HepG2 (cell line): ENCODE measurements around the gene CLCNKA. TPM values are rescaled to one million over a fixed set of nuclear protein-coding genes. Genes with fewer than 3 reads are reported as not detected.

Experiments used
- ATAC-seq: fragments of 200-7000 bp; cut with Tn5 transposase; 3 replicates; pipeline ENCODE4 v1.9.1; 2020; ENCODE audit warnings: mild to moderate bottlenecking, moderate library complexity
- BruUV-seq: library from RNA; stranded (reverse); fragments of 400-500 nt; replicated peaks from 2 replicates; lab custom pipeline; 2021; lab: Mats Ljungman, UMichigan
- CTCF ChIA-PET: fragments of 300-600 bp; formaldehyde crosslinking; extraction: SDS; loops from one replicate; lab custom pipeline; 2021; ENCODE audit warnings: low total read pairs, inconsistent platforms, low intra/inter-chr PET ratio; lab: Yijun Ruan, JAX
- POLR2A ChIA-PET: fragments of 350-600 bp; sonication (Branson Sonifier 250); formaldehyde crosslinking; loops from one replicate; lab custom pipeline; 2020; ENCODE audit warnings: antibody characterized with exemption, inconsistent platforms; lab: Yijun Ruan, JAX
- DNase-seq: peaks from one replicate; pipeline ENCODE4 v3.0.0-alpha.2; 2015; ENCODE audit warnings: low spot score
- FAIRE-seq: peaks from 3 replicates; lab custom pipeline; 2011; peaks lifted over from hg19 to GRCh38; lab: Jason Lieb, UNC
- H2AFZ ChIP-seq: one replicate; pipeline ENCODE4 v1.6.1; 2011; ENCODE audit warnings: low read length, inconsistent platforms
- H3K27ac ChIP-seq: fragments of 300-600 bp; 3 replicates; pipeline ENCODE4 v1.8.0; 2011; ENCODE audit warnings: mixed run types, mild to moderate bottlenecking, mixed read lengths, low read length, inconsistent platforms; ENCODE audit not compliant: insufficient read depth; ENCODE audit errors: extremely low read length
- H3K27me3 ChIP-seq, 2 experiments: fragments of 200-600 bp in 1 of 2; 2 replicates in 1 of 2; 3 replicates in 1 of 2; pipeline versions ENCODE4 v1.6.0 to v1.8.0; 2011; ENCODE audit warnings: low read length in 2 of 2, mild to moderate bottlenecking in 2 of 2, moderate library complexity in 2 of 2, inconsistent platforms in 1 of 2; ENCODE audit not compliant: insufficient read depth in 2 of 2, control insufficient read depth in 1 of 2
- H3K36me3 ChIP-seq, 2 experiments: fragments of 200-600 bp in 1 of 2; replicated peaks in 1 of 2; 2 replicates in 1 of 2; 3 replicates in 1 of 2; pipeline versions ENCODE4 v1.5.1 to v1.8.0; 2011; ENCODE audit warnings: low read length in 2 of 2, inconsistent platforms in 1 of 2; ENCODE audit not compliant: insufficient read depth in 2 of 2, control insufficient read depth in 1 of 2
- H3K4me1 ChIP-seq: 2 replicates; pipeline ENCODE4 v1.5.1; 2012; ENCODE audit warnings: low read length, inconsistent platforms; ENCODE audit not compliant: insufficient read depth
- H3K4me2 ChIP-seq: 2 replicates; pipeline ENCODE4 v1.6.0; 2011; ENCODE audit warnings: low read depth, low read length, inconsistent platforms
- H3K4me3 ChIP-seq, 3 experiments: fragments of 200-600 bp in 1 of 3; sonication (generic), shearing (Covaris generic) in 1 of 3; replicated peaks in 1 of 3; 2 replicates each; pipeline ENCODE4 v1.5.1; 2011 to 2016; ENCODE audit warnings: low read length in 3 of 3, inconsistent platforms in 2 of 3, low read depth in 2 of 3, mild to moderate bottlenecking in 2 of 3, control low read depth in 1 of 3, mixed read lengths in 1 of 3; ENCODE audit not compliant: insufficient read depth in 1 of 3
- H3K79me2 ChIP-seq: one replicate; pipeline ENCODE4 v1.6.1; 2011; ENCODE audit warnings: low read length, inconsistent platforms; ENCODE audit not compliant: insufficient read depth
- H3K9ac ChIP-seq: 2 replicates; pipeline ENCODE4 v1.6.0; 2011; ENCODE audit warnings: mild to moderate bottlenecking, low read depth, low read length, inconsistent platforms; ENCODE audit not compliant: insufficient read depth
- H3K9me3 ChIP-seq: 2 replicates; pipeline ENCODE4 v1.5.1; 2012; ENCODE audit warnings: mild to moderate bottlenecking, low read length
- H4K20me1 ChIP-seq: 2 replicates; pipeline ENCODE4 v1.6.0; 2011; ENCODE audit warnings: inconsistent platforms, mild to moderate bottlenecking, low read length, moderate library complexity; ENCODE audit not compliant: insufficient read depth
- ARID2 ChIP-seq: sonication (generic); formaldehyde crosslinking; IDR thresholded peaks from 2 replicates; pipeline ENCODE4 v1.8.1; 2022; ENCODE audit warnings: mild to moderate bottlenecking, missing genetic modification reagents, borderline replicate concordance
- CBX2 ChIP-seq, 2 experiments: fragments of 200-600 bp in 1 of 2; sonication (generic); formaldehyde crosslinking in 1 of 2; IDR thresholded peaks; 2 replicates each; pipeline versions ENCODE4 v1.7.0 to v1.8.1; 2018 to 2022; ENCODE audit warnings: low read depth in 2 of 2, low read length in 1 of 2, mild to moderate bottlenecking in 1 of 2, missing genetic modification reagents in 1 of 2
- CCDC6 ChIP-seq: sonication (generic); formaldehyde crosslinking; IDR thresholded peaks from 2 replicates; pipeline ENCODE4 v1.8.1; 2022; ENCODE audit warnings: mild to moderate bottlenecking, missing genetic modification reagents, moderate library complexity
- GLI4 ChIP-seq: sonication (generic); formaldehyde crosslinking; IDR thresholded peaks from 2 replicates; pipeline ENCODE4 v1.5.1; 2020; ENCODE audit warnings: missing genetic modification reagents, mild to moderate bottlenecking, moderate library complexity, borderline replicate concordance
- JARID2 ChIP-seq: sonication (generic); formaldehyde crosslinking; IDR thresholded peaks from 2 replicates; pipeline ENCODE4 v1.8.1; 2023; ENCODE audit warnings: missing genetic modification reagents, inconsistent platforms; ENCODE audit not compliant: insufficient replicate concordance
- KLF6 ChIP-seq: IDR thresholded peaks from 2 replicates; pipeline ENCODE4 v1.8.0; 2016; ENCODE audit warnings: missing biosample characterization, missing genetic modification reagents
- NFKBIZ ChIP-seq: IDR thresholded peaks from 2 replicates; pipeline ENCODE4 v1.6.1; 2018; ENCODE audit warnings: missing genetic modification reagents, missing compliant biosample characterization
- NR2F1 ChIP-seq, 2 experiments: fragments of 450-650 bp in 1 of 2; formaldehyde crosslinking in 1 of 2; IDR thresholded peaks; 2 replicates each; pipeline versions ENCODE4 v1.5.0 to v1.6.1; 2016 to 2020; ENCODE audit warnings: mild to moderate bottlenecking in 1 of 2, missing compliant biosample characterization in 1 of 2, missing genetic modification reagents in 1 of 2, moderate library complexity in 1 of 2
- PHB2 ChIP-seq: fragments of 450-650 bp; IDR thresholded peaks from 2 replicates; pipeline ENCODE4 v1.6.1; 2018; ENCODE audit not compliant: partially characterized antibody
- PPARG ChIP-seq: conservative IDR thresholded peaks from 2 replicates; pipeline ENCODE4 v1.6.1; 2016; ENCODE audit warnings: missing biosample characterization, missing genetic modification reagents
- RBFOX2 ChIP-seq: fragments of 200-400 bp; formaldehyde crosslinking; IDR thresholded peaks from 2 replicates; pipeline ENCODE4 v1.6.1; 2017; ENCODE audit warnings: low read depth, mild to moderate bottlenecking, low read length
- SCMH1 ChIP-seq: sonication (generic); formaldehyde crosslinking; IDR thresholded peaks from 2 replicates; pipeline ENCODE4 v1.9.0; 2021; ENCODE audit warnings: missing genetic modification reagents, mild to moderate bottlenecking, borderline replicate concordance
- SMARCE1 ChIP-seq: fragments of 450-650 bp; IDR thresholded peaks from 2 replicates; pipeline ENCODE4 v1.6.1; 2017; ENCODE audit warnings: borderline replicate concordance
- TOPORS ChIP-seq: sonication (generic); formaldehyde crosslinking; IDR thresholded peaks from 2 replicates; pipeline ENCODE4 v1.8.0; 2023; ENCODE audit warnings: mild to moderate bottlenecking, missing genetic modification reagents
- ZNF607 ChIP-seq: sonication (generic); formaldehyde crosslinking; IDR thresholded peaks from 2 replicates; pipeline ENCODE4 v1.5.1; 2020; ENCODE audit warnings: missing genetic modification reagents, mild to moderate bottlenecking, borderline replicate concordance
- ZNF704 ChIP-seq: sonication (generic); formaldehyde crosslinking; IDR thresholded peaks from 2 replicates; pipeline ENCODE4 v1.8.1; 2023; ENCODE audit warnings: mild to moderate bottlenecking, inconsistent platforms, moderate library complexity, missing genetic modification reagents, borderline replicate concordance
- WGBS: methylation state at CpG from one replicate; pipeline ENCODE4 v1.1.6; 2017; ENCODE audit warnings: low lambda C conversion rate; 5-methylcytosine and 5-hydroxymethylcytosine counted together
- in situ Hi-C: cut with HindIII; loops from 2 replicates; pipeline ENCODE4 v1.10.0; 2017; ENCODE audit warnings: low pct_unique_long_range_greater_than_20kb; ENCODE audit not compliant: extremely low pct_ligation_motif_present
- intact Hi-C: fragments of 100-400 bp; cut with micrococcal nuclease; formaldehyde crosslinking; loops from one replicate; pipeline ENCODE4 v1.10.0; 2022; ENCODE audit not compliant: unreplicated experiment
- polyA plus RNA-seq, 8 experiments: library from polyadenylated mRNA; depleted of rRNA in 3 of 8; stranded (reverse) in 7 of 8; unstranded in 1 of 8; fragments of >200 nt; fragmentation: Illumina TruSeq in 4 of 8; extraction: Trizol in 4 of 8; gene quantifications; 2 replicates each; pipeline versions ENCODE4 v1.2.1 to v1.2.3, GENCODE V29; 2011 to 2016; ENCODE audit warnings: low read depth in 4 of 8, missing spikeins in 1 of 8, mixed read lengths in 1 of 8; ENCODE audit not compliant: insufficient read depth in 1 of 8
- total RNA-seq, 5 experiments: library from RNA; depleted of rRNA; stranded (reverse); fragments of >200 nt; fragmentation: Illumina TruSeq; extraction: Trizol; gene quantifications; 2 replicates each; pipeline ENCODE4 v1.2.3, GENCODE V29; 2016; ENCODE audit warnings: low read depth in 1 of 5

Gene CLCNKA
- total and polyA plus RNA-seq, 2 of the 13 experiments (the other 11 are each of a cell fraction or from before 2014, with no cell fraction given): 0.03 TPM; not detected in 1

GRCh38 chr1:15988856-15989736, 32.7 kb upstream of the CLCNKA start:
- TF ChIP-seq NFKBIZ (no peak), JARID2 (CRISPR knock-in tag) (no peak), PHB2 (no peak), ZNF704 (CRISPR knock-in tag) (no peak), TOPORS (CRISPR knock-in tag) (no peak), CBX2 (IDR thresholded peaks at IDR 0.05; ENCODE audit: low read depth, low read length) (no peak), CBX2 (CRISPR knock-in tag; IDR thresholded peaks at IDR 0.05; ENCODE audit: low read depth) (no peak), GLI4 (CRISPR knock-in tag) (no peak), PPARG (CRISPR knock-in tag) (no peak), CCDC6 (CRISPR knock-in tag) (no peak), KLF6 (CRISPR knock-in tag) (no peak), SCMH1 (CRISPR knock-in tag) (no peak), NR2F1 (CRISPR knock-in tag; IDR thresholded peaks at IDR 0.05) (no peak), SMARCE1 (no peak), ARID2 (no peak), RBFOX2 (no peak), ZNF607 (CRISPR knock-in tag) (no peak)
- H3K27me3 ChIP-seq: peaks cover 6 to 29% of the 10 kb centered on the region in 2 experiments; a peak in 3 of 5 replicates
- intact Hi-C loops (no loop called here), in situ Hi-C loops (no loop called here)
- peaks cover 12% of the 10 kb centered on the region for H3K4me1 ChIP-seq
- ATAC-seq (no peak), FAIRE-seq (no peak), DNase-seq (no peak)
- ChIA-PET POLR2A (no interaction called here), CTCF (no interaction called here)
- H3K4me2 ChIP-seq: no peak overlapping the region
- H3K4me3 ChIP-seq: no peak overlapping the region
- no peak overlapping the region for H3K9ac ChIP-seq
- no peak overlapping the region for H2AFZ ChIP-seq
- no TSS peak for BruUV-seq
- H3K27ac ChIP-seq: no peak overlapping the region
- H4K20me1 ChIP-seq: no peaks in the 10 kb centered on the region
- no peaks in the 10 kb centered on the region for H3K79me2 ChIP-seq
- no peaks in the 10 kb centered on the region for H3K36me3 ChIP-seq
- WGBS: 41% methylated on average over 12 of the region's 13 CpGs
- no peaks in the 10 kb centered on the region for H3K9me3 ChIP-seq
